ENCODE results near the gene NR2C2. TPM values are rescaled to one million over a fixed set of nuclear protein-coding genes. Genes with fewer than 3 reads are reported as not detected.

Gene NR2C2
- total RNA-seq, 1 experiment from 2014 or later: 46.8 TPM

GRCh38 chr3:15083252-15083651, 135.9 kb downstream of the NR2C2 start:
- Histone ChIP-seq H3K27me3 (ENCODE audit: low read length) (no peaks in the 10 kb centered on the region), H3K36me3 (ENCODE audit: insufficient read depth, low read length) (peaks cover 51% of the 10 kb centered on the region)

GRCh38 chr3:15086263-15086662, 138.9 kb downstream of the NR2C2 start:
- H3K27me3 ChIP-seq (ENCODE audit: low read length): no peaks in the 10 kb centered on the region
- H3K4me3 ChIP-seq (ENCODE audit: low read length): no peak overlapping the region
- H2AFZ ChIP-seq (ENCODE audit: low read length): no peak overlapping the region
- no peak overlapping the region for H3K4me2 ChIP-seq (ENCODE audit: low read depth, low read length, poor library complexity, severe bottlenecking)
- no peaks in the 10 kb centered on the region for H4K20me1 ChIP-seq (ENCODE audit: insufficient read depth, low read depth, low read length)
- peak; percentile 16 for DNase-seq
- no peak overlapping the region for H3K9ac ChIP-seq (ENCODE audit: low read length)
- H3K4me1 ChIP-seq (ENCODE audit: low read length): no peaks in the 10 kb centered on the region
- H3K27ac ChIP-seq (ENCODE audit: low read length): no peak overlapping the region
- no peaks in the 10 kb centered on the region for H3K9me2 ChIP-seq (replicated peaks; ENCODE audit: insufficient read depth, low read length)
- peaks cover 49% of the 10 kb centered on the region for H3K36me3 ChIP-seq (ENCODE audit: insufficient read depth, low read length)
- H3K79me2 ChIP-seq (ENCODE audit: low read length): no peaks in the 10 kb centered on the region
- no peaks in the 10 kb centered on the region for H3K9me3 ChIP-seq (ENCODE audit: low read length)

More at GRCh38 chr3:15083252-15083651, 135.9 kb downstream of the NR2C2 start:
- Histone ChIP-seq H3K9me2 (replicated peaks; ENCODE audit: insufficient read depth, low read length) (no peaks in the 10 kb centered on the region), H3K9ac (ENCODE audit: low read length) (no peak overlapping the region), H3K9me3 (ENCODE audit: low read length) (no peaks in the 10 kb centered on the region), H3K27ac (ENCODE audit: low read length) (no peak overlapping the region), H3K4me3 (ENCODE audit: low read length) (no peak overlapping the region), H3K4me2 (ENCODE audit: low read depth, low read length, poor library complexity, severe bottlenecking) (no peak overlapping the region), H3K79me2 (ENCODE audit: low read length) (no peaks in the 10 kb centered on the region), H2AFZ (ENCODE audit: low read length) (no peak overlapping the region), H3K4me1 (ENCODE audit: low read length) (no peaks in the 10 kb centered on the region), H4K20me1 (ENCODE audit: insufficient read depth, low read depth, low read length) (no peaks in the 10 kb centered on the region)
- DNase-seq: peak; percentile 14

GRCh38 chr3:15086699-15087098, 139.3 kb downstream of the NR2C2 start:
- Histone ChIP-seq H3K27me3 (ENCODE audit: low read length) (no peaks in the 10 kb centered on the region), H3K9ac (ENCODE audit: low read length) (no peak overlapping the region), H3K4me1 (ENCODE audit: low read length) (no peaks in the 10 kb centered on the region), H2AFZ (ENCODE audit: low read length) (no peak overlapping the region), H3K4me2 (ENCODE audit: low read depth, low read length, poor library complexity, severe bottlenecking) (no peak overlapping the region), H3K9me3 (ENCODE audit: low read length) (no peaks in the 10 kb centered on the region), H3K4me3 (ENCODE audit: low read length) (no peak overlapping the region), H3K36me3 (ENCODE audit: insufficient read depth, low read length) (peaks cover 49% of the 10 kb centered on the region), H3K79me2 (ENCODE audit: low read length) (no peaks in the 10 kb centered on the region), H3K27ac (ENCODE audit: low read length) (no peak overlapping the region), H3K9me2 (replicated peaks; ENCODE audit: insufficient read depth, low read length) (no peaks in the 10 kb centered on the region), H4K20me1 (ENCODE audit: insufficient read depth, low read depth, low read length) (no peaks in the 10 kb centered on the region)
- DNase-seq: no peak

- H3K9me2 ChIP-seq (replicated peaks; ENCODE audit: insufficient read depth, low read length): no peaks in the 10 kb centered on the region
- no peak overlapping the region for H2AFZ ChIP-seq (ENCODE audit: low read length)
- H3K79me2 ChIP-seq (ENCODE audit: low read length): no peaks in the 10 kb centered on the region
- no peak overlapping the region for H3K9ac ChIP-seq (ENCODE audit: low read length)
- no peaks in the 10 kb centered on the region for H3K4me1 ChIP-seq (ENCODE audit: low read length)
- no peak overlapping the region for H3K4me3 ChIP-seq (ENCODE audit: low read length)
- H4K20me1 ChIP-seq (ENCODE audit: insufficient read depth, low read depth, low read length): no peaks in the 10 kb centered on the region
- H3K27ac ChIP-seq (ENCODE audit: low read length): no peak overlapping the region
- H3K27me3 ChIP-seq (ENCODE audit: low read length): no peaks in the 10 kb centered on the region
- no peak overlapping the region for H3K4me2 ChIP-seq (ENCODE audit: low read depth, low read length, poor library complexity, severe bottlenecking)
- peaks cover 34% of the 10 kb centered on the region for H3K36me3 ChIP-seq (ENCODE audit: insufficient read depth, low read length)
- H3K9me3 ChIP-seq (ENCODE audit: low read length): no peaks in the 10 kb centered on the region
- peak; percentile 25 for DNase-seq
Measured at GRCh38 chr3:15089201-15089600, 141.8 kb downstream of the NR2C2 start.

- Histone ChIP-seq H3K9me3 (ENCODE audit: low read length) (no peaks in the 10 kb centered on the region), H3K36me3 (ENCODE audit: insufficient read depth, low read length) (peaks cover 39% of the 10 kb centered on the region), H3K27me3 (ENCODE audit: low read length) (no peaks in the 10 kb centered on the region), H3K4me3 (ENCODE audit: low read length) (no peak overlapping the region), H4K20me1 (ENCODE audit: insufficient read depth, low read depth, low read length) (no peaks in the 10 kb centered on the region), H2AFZ (ENCODE audit: low read length) (no peak overlapping the region), H3K4me2 (ENCODE audit: low read depth, low read length, poor library complexity, severe bottlenecking) (no peak overlapping the region), H3K9ac (ENCODE audit: low read length) (no peak overlapping the region), H3K4me1 (ENCODE audit: low read length) (no peaks in the 10 kb centered on the region), H3K27ac (ENCODE audit: low read length) (no peak overlapping the region), H3K79me2 (ENCODE audit: low read length) (peaks cover 9% of the 10 kb centered on the region), H3K9me2 (replicated peaks; ENCODE audit: insufficient read depth, low read length) (no peaks in the 10 kb centered on the region)
- DNase-seq: peak; percentile 35
Measured at GRCh38 chr3:15091575-15091974, 144.2 kb downstream of the NR2C2 start.

GRCh38 chr3:15092686-15093085, 145.3 kb downstream of the NR2C2 start:
- Histone ChIP-seq H3K9me3 (ENCODE audit: low read length) (no peaks in the 10 kb centered on the region), H2AFZ (ENCODE audit: low read length) (no peak overlapping the region), H3K9ac (ENCODE audit: low read length) (no peak overlapping the region), H3K4me1 (ENCODE audit: low read length) (peaks cover 3% of the 10 kb centered on the region), H3K36me3 (ENCODE audit: insufficient read depth, low read length) (peaks cover 39% of the 10 kb centered on the region), H3K9me2 (replicated peaks; ENCODE audit: insufficient read depth, low read length) (no peaks in the 10 kb centered on the region), H3K4me3 (ENCODE audit: low read length) (no peak overlapping the region), H4K20me1 (ENCODE audit: insufficient read depth, low read depth, low read length) (no peaks in the 10 kb centered on the region), H3K27ac (ENCODE audit: low read length) (no peak overlapping the region), H3K4me2 (ENCODE audit: low read depth, low read length, poor library complexity, severe bottlenecking) (no peak overlapping the region), H3K79me2 (ENCODE audit: low read length) (peaks cover 18% of the 10 kb centered on the region), H3K27me3 (ENCODE audit: low read length) (no peaks in the 10 kb centered on the region)
- no peak for DNase-seq

- Histone ChIP-seq H3K9me2 (replicated peaks; ENCODE audit: insufficient read depth, low read length) (no peaks in the 10 kb centered on the region), H3K27me3 (ENCODE audit: low read length) (no peaks in the 10 kb centered on the region), H3K36me3 (ENCODE audit: insufficient read depth, low read length) (peaks cover 35% of the 10 kb centered on the region), H3K4me3 (ENCODE audit: low read length) (no peak overlapping the region), H3K27ac (ENCODE audit: low read length) (no peak overlapping the region), H3K9ac (ENCODE audit: low read length) (no peak overlapping the region), H3K9me3 (ENCODE audit: low read length) (no peaks in the 10 kb centered on the region), H3K4me1 (ENCODE audit: low read length) (peaks cover 8% of the 10 kb centered on the region), H2AFZ (ENCODE audit: low read length) (no peak overlapping the region), H3K4me2 (ENCODE audit: low read depth, low read length, poor library complexity, severe bottlenecking) (no peak overlapping the region), H3K79me2 (ENCODE audit: low read length) (peaks cover 29% of the 10 kb centered on the region), H4K20me1 (ENCODE audit: insufficient read depth, low read depth, low read length) (no peaks in the 10 kb centered on the region)
- no peak for DNase-seq
Measured at GRCh38 chr3:15094187-15094875, 146.9 kb downstream of the NR2C2 start.

GRCh38 chr3:15096046-15096445, 148.7 kb downstream of the NR2C2 start:
- H3K4me1 ChIP-seq (ENCODE audit: low read length): peaks cover 15% of the 10 kb centered on the region

More at GRCh38 chr3:15096046-15096445, 148.7 kb downstream of the NR2C2 start:
- no peak overlapping the region for H3K9ac ChIP-seq (ENCODE audit: low read length)
- H4K20me1 ChIP-seq (ENCODE audit: insufficient read depth, low read depth, low read length): no peaks in the 10 kb centered on the region
- no peak overlapping the region for H3K4me2 ChIP-seq (ENCODE audit: low read depth, low read length, poor library complexity, severe bottlenecking)
- no peak overlapping the region for H2AFZ ChIP-seq (ENCODE audit: low read length)
- H3K27ac ChIP-seq (ENCODE audit: low read length): no peak overlapping the region
- H3K9me2 ChIP-seq (replicated peaks; ENCODE audit: insufficient read depth, low read length): no peaks in the 10 kb centered on the region
- no peak for DNase-seq
- H3K9me3 ChIP-seq (ENCODE audit: low read length): no peaks in the 10 kb centered on the region
- peaks cover 25% of the 10 kb centered on the region for H3K36me3 ChIP-seq (ENCODE audit: insufficient read depth, low read length)
- peaks cover 29% of the 10 kb centered on the region for H3K79me2 ChIP-seq (ENCODE audit: low read length)
- H3K27me3 ChIP-seq (ENCODE audit: low read length): no peaks in the 10 kb centered on the region
- no peak overlapping the region for H3K4me3 ChIP-seq (ENCODE audit: low read length)

Data from Karpas-422 (cell line).